GM06990 (cell line): Measurements from ENCODE around the gene SLC30A4.

Source experiments
- DNase-seq: peaks from one replicate; pipeline ENCODE4 v3.0.0-alpha.2; 2011; ENCODE audit not compliant: insufficient read length; ENCODE audit errors: extremely low read depth
- H3K27me3 ChIP-seq: replicated peaks from 2 replicates; pipeline ENCODE4 v1.6.0; 2011; ENCODE audit warnings: low read length; ENCODE audit not compliant: control insufficient read depth, insufficient read depth
- H3K36me3 ChIP-seq: 2 replicates; pipeline ENCODE4 v1.5.1; 2011; ENCODE audit warnings: low read length; ENCODE audit not compliant: control insufficient read depth, insufficient read depth
- H3K4me3 ChIP-seq: replicated peaks from 2 replicates; pipeline ENCODE4 v1.5.1; 2011; ENCODE audit warnings: low read depth, mild to moderate bottlenecking, control low read depth, low read length
- CTCF ChIP-seq: IDR thresholded peaks from 2 replicates; pipeline ENCODE4 v1.5.1; 2011; ENCODE audit warnings: low read length, control low read depth, mild to moderate bottlenecking, inconsistent platforms; ENCODE audit not compliant: insufficient read depth, poor library complexity, severe bottlenecking

Gene SLC30A4

GRCh38 chr15:45548753-45549520 lies 26.4 kb upstream of the SLC30A4 start:
- Histone ChIP-seq H3K27me3 (no peaks in the 10 kb centered on the region), H3K36me3 (no peaks in the 10 kb centered on the region), H3K4me3 (no peak overlapping the region)
- no peak for TF ChIP-seq CTCF
- DNase-seq, result no peak

GRCh38 chr15:45546789-45547188 lies 24.2 kb upstream of the SLC30A4 start:
- H3K36me3 ChIP-seq, result no peaks in the 10 kb centered on the region
- no peak overlapping the region for H3K4me3 ChIP-seq
- no peak for TF ChIP-seq CTCF
- no peaks in the 10 kb centered on the region for H3K27me3 ChIP-seq
- DNase-seq, result no peak

- no peak overlapping the region for H3K4me3 ChIP-seq
- H3K36me3 ChIP-seq, result no peaks in the 10 kb centered on the region
- H3K27me3 ChIP-seq, result no peaks in the 10 kb centered on the region
- DNase-seq, result no peak
- no peak for TF ChIP-seq CTCF
Observed at GRCh38 chr15:45544266-45545023, 21.9 kb upstream of the SLC30A4 start.

GRCh38 chr15:45543051-45543450 lies 20.5 kb upstream of the SLC30A4 start:
- no peak overlapping the region for H3K4me3 ChIP-seq
- no peaks in the 10 kb centered on the region for H3K27me3 ChIP-seq
- H3K36me3 ChIP-seq, result no peaks in the 10 kb centered on the region
- no peak for TF ChIP-seq CTCF
- DNase-seq, result no peak

GRCh38 chr15:45540531-45540930 lies 18.0 kb upstream of the SLC30A4 start:
- H3K4me3 ChIP-seq, result no peak overlapping the region
- no peaks in the 10 kb centered on the region for H3K27me3 ChIP-seq
- no peak for TF ChIP-seq CTCF
- H3K36me3 ChIP-seq, result no peaks in the 10 kb centered on the region
- DNase-seq, result no peak

- no peaks in the 10 kb centered on the region for H3K36me3 ChIP-seq
- no peaks in the 10 kb centered on the region for H3K27me3 ChIP-seq
- DNase-seq, result no peak
- TF ChIP-seq CTCF, result no peak
- no peak overlapping the region for H3K4me3 ChIP-seq
Observed at GRCh38 chr15:45539680-45540079, 17.1 kb upstream of the SLC30A4 start.
